Activated naive CD4-positive, alpha-beta T cell treated with anti-CD3 and anti-CD28 coated beads, Interleukin-2, amount 50 U/mL, for 24 hours (primary cell): ENCODE measurements around the gene C13orf46.

ENCODE experiments used
- H3K27ac Mint-ChIP-seq: one replicate; pipeline ENCODE4 v1.8.0; 2021; ENCODE audit warnings: mild to moderate bottlenecking, mixed read lengths
- H3K27me3 Mint-ChIP-seq: one replicate; pipeline ENCODE4 v1.8.0; 2021; ENCODE audit warnings: mixed read lengths
- H3K36me3 Mint-ChIP-seq: one replicate; pipeline ENCODE4 v1.8.0; 2021; ENCODE audit warnings: mixed read lengths
- H3K4me1 Mint-ChIP-seq: one replicate; pipeline ENCODE4 v1.8.0; 2021; ENCODE audit warnings: mixed read lengths
- H3K4me3 Mint-ChIP-seq: one replicate; pipeline ENCODE4 v1.8.0; 2021; ENCODE audit warnings: mild to moderate bottlenecking, mixed read lengths
- H3K9me3 Mint-ChIP-seq: one replicate; pipeline ENCODE4 v1.8.0; 2021; ENCODE audit warnings: mixed read lengths

Gene C13orf46

GRCh38 chr13:113935001-113935844, 38.7 kb downstream of the C13orf46 start:
- H3K4me1 Mint-ChIP-seq, result no peaks in the 10 kb centered on the region
- peak overlapping the region; percentile 4 for H3K27ac Mint-ChIP-seq
- H3K27me3 Mint-ChIP-seq, result no peaks in the 10 kb centered on the region
- H3K36me3 Mint-ChIP-seq, result no peaks in the 10 kb centered on the region
- no peak overlapping the region for H3K4me3 Mint-ChIP-seq
- H3K9me3 Mint-ChIP-seq, result no peaks in the 10 kb centered on the region

GRCh38 chr13:113934576-113934975, 39.3 kb downstream of the C13orf46 start:
- Mint-ChIP-seq H3K4me3 (no peak overlapping the region), H3K9me3 (no peaks in the 10 kb centered on the region), H3K4me1 (no peaks in the 10 kb centered on the region), H3K27ac (no peak overlapping the region), H3K36me3 (no peaks in the 10 kb centered on the region), H3K27me3 (no peaks in the 10 kb centered on the region)

- H3K36me3 Mint-ChIP-seq, result no peaks in the 10 kb centered on the region
- H3K27me3 Mint-ChIP-seq, result no peaks in the 10 kb centered on the region
Observed at GRCh38 chr13:113933901-113934300, 40.0 kb downstream of the C13orf46 start.

GRCh38 chr13:113931841-113932459, 41.9 kb downstream of the C13orf46 start:
- Mint-ChIP-seq H3K4me3 (no peak overlapping the region), H3K4me1 (no peaks in the 10 kb centered on the region), H3K9me3 (no peaks in the 10 kb centered on the region), H3K36me3 (no peaks in the 10 kb centered on the region), H3K27ac (no peak overlapping the region), H3K27me3 (no peaks in the 10 kb centered on the region)

More at GRCh38 chr13:113933901-113934300, 40.0 kb downstream of the C13orf46 start:
- no peak overlapping the region for H3K4me3 Mint-ChIP-seq
- no peaks in the 10 kb centered on the region for H3K4me1 Mint-ChIP-seq
- no peaks in the 10 kb centered on the region for H3K9me3 Mint-ChIP-seq
- H3K27ac Mint-ChIP-seq, result no peak overlapping the region

- no peaks in the 10 kb centered on the region for H3K36me3 Mint-ChIP-seq
- H3K27me3 Mint-ChIP-seq, result no peaks in the 10 kb centered on the region
- no peaks in the 10 kb centered on the region for H3K4me1 Mint-ChIP-seq
- H3K9me3 Mint-ChIP-seq, result no peaks in the 10 kb centered on the region
- H3K27ac Mint-ChIP-seq, result no peak overlapping the region
- H3K4me3 Mint-ChIP-seq, result no peak overlapping the region
Observed at GRCh38 chr13:113930671-113931637, 42.9 kb downstream of the C13orf46 start.

GRCh38 chr13:113929628-113930615, 44.0 kb downstream of the C13orf46 start:
- Mint-ChIP-seq H3K27me3 (no peaks in the 10 kb centered on the region), H3K4me1 (no peaks in the 10 kb centered on the region), H3K9me3 (no peaks in the 10 kb centered on the region), H3K36me3 (no peaks in the 10 kb centered on the region), H3K4me3 (no peak overlapping the region), H3K27ac (no peak overlapping the region)

GRCh38 chr13:113928685-113929627, 44.9 kb downstream of the C13orf46 start:
- Mint-ChIP-seq H3K27me3 (no peaks in the 10 kb centered on the region), H3K4me1 (no peaks in the 10 kb centered on the region), H3K36me3 (no peaks in the 10 kb centered on the region), H3K9me3 (no peaks in the 10 kb centered on the region), H3K4me3 (no peak overlapping the region), H3K27ac (no peak overlapping the region)

GRCh38 chr13:113927661-113928581, 46.0 kb downstream of the C13orf46 start:
- Mint-ChIP-seq H3K36me3 (no peaks in the 10 kb centered on the region), H3K27me3 (no peaks in the 10 kb centered on the region), H3K4me1 (no peaks in the 10 kb centered on the region), H3K4me3 (no peak overlapping the region), H3K9me3 (no peaks in the 10 kb centered on the region), H3K27ac (no peak overlapping the region)

- H3K27me3 Mint-ChIP-seq, result no peaks in the 10 kb centered on the region
- H3K36me3 Mint-ChIP-seq, result no peaks in the 10 kb centered on the region
- H3K9me3 Mint-ChIP-seq, result no peaks in the 10 kb centered on the region
- H3K27ac Mint-ChIP-seq, result no peak overlapping the region
- H3K4me3 Mint-ChIP-seq, result no peak overlapping the region
- no peaks in the 10 kb centered on the region for H3K4me1 Mint-ChIP-seq
Observed at GRCh38 chr13:113926951-113927660, 46.8 kb downstream of the C13orf46 start.

- no peak overlapping the region for H3K4me3 Mint-ChIP-seq
- peaks cover 7% of the 10 kb centered on the region for H3K9me3 Mint-ChIP-seq
- H3K4me1 Mint-ChIP-seq, result peaks cover 3% of the 10 kb centered on the region
- no peak overlapping the region for H3K27ac Mint-ChIP-seq
- H3K36me3 Mint-ChIP-seq, result peaks cover 4% of the 10 kb centered on the region
- H3K27me3 Mint-ChIP-seq, result peaks cover 3% of the 10 kb centered on the region
Observed at GRCh38 chr13:113926301-113926761, 47.5 kb downstream of the C13orf46 start.

GRCh38 chr13:113924184-113924901, 49.5 kb downstream of the C13orf46 start:
- H3K27ac Mint-ChIP-seq, result no peak overlapping the region
- H3K4me1 Mint-ChIP-seq, result peaks cover 3% of the 10 kb centered on the region
- peaks cover 9% of the 10 kb centered on the region for H3K27me3 Mint-ChIP-seq
- H3K4me3 Mint-ChIP-seq, result no peak overlapping the region
- peaks cover 4% of the 10 kb centered on the region for H3K36me3 Mint-ChIP-seq
- H3K9me3 Mint-ChIP-seq, result peaks cover 10% of the 10 kb centered on the region
